ENCODE data around the gene HDAC2.
"Not testable (repeated sequence)": the region's sequence is repeated elsewhere in the genome, so short reads cannot be mapped to it uniquely, and the experiment has no call there.

DNA sequence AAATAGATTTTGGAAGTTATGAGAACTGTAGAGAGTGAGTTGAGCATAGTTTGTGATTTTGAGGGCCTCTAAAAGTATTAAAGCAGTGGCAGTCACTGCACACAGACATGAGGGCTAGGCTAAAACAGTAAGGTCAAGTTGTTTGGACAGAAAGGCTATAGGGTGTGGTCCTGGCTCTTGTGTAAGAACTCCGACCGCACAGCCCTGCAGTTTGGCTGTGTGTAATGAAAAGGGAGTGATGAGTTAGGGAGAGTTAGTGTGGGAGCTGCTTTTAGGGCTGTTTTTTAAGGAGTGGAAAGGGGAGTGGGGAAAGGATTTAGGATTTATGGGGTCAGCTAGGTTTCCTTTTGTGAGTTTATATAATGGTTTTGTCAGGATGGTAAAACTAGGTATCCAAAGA lies 43.2 kb upstream of the HDAC2 start:
- TF ChIP-seq, protein P1, sequence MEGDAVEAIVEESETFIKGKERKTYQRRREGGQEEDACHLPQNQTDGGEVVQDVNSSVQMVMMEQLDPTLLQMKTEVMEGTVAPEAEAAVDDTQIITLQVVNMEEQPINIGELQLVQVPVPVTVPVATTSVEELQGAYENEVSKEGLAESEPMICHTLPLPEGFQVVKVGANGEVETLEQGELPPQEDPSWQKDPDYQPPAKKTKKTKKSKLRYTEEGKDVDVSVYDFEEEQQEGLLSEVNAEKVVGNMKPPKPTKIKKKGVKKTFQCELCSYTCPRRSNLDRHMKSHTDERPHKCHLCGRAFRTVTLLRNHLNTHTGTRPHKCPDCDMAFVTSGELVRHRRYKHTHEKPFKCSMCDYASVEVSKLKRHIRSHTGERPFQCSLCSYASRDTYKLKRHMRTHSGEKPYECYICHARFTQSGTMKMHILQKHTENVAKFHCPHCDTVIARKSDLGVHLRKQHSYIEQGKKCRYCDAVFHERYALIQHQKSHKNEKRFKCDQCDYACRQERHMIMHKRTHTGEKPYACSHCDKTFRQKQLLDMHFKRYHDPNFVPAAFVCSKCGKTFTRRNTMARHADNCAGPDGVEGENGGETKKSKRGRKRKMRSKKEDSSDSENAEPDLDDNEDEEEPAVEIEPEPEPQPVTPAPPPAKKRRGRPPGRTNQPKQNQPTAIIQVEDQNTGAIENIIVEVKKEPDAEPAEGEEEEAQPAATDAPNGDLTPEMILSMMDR (IDR thresholded peaks at IDR 0.05 in 8 of 11, conservative IDR thresholded peaks at IDR 0.05 in 3 of 11): not testable (repeated sequence)
- TF ChIP-seq POLR2A, POLR2AphosphoS5 (IDR thresholded peaks at IDR 0.05): not testable (repeated sequence)

Data from spleen (tissue), 7 donors.